CD4-positive, alpha-beta T cell treated with Interleukin-4 for 4 hours (primary cell): Measurements from ENCODE around the gene ATXN7L1.
"Not testable (repeated sequence)": the region's sequence is repeated elsewhere in the genome, so short reads cannot be mapped to it uniquely, and the experiment has no call there.

ENCODE experiments used
- DNase-seq: peaks from one replicate; pipeline ENCODE4 v3.0.0-alpha.2; 2020

ATXN7L1 gene

GRCh38 chr7:105800442-105800841 lies 76.0 kb downstream of the ATXN7L1 start:
- peak; percentile 10 for DNase-seq

GRCh38 chr7:105799677-105800076 lies 76.7 kb downstream of the ATXN7L1 start:
- no peak for DNase-seq

GRCh38 chr7:105799006-105799405 lies 77.4 kb downstream of the ATXN7L1 start:
- no peak for DNase-seq

- no peak for DNase-seq
These were observed 78.7 kb downstream of the ATXN7L1 start for GRCh38 chr7:105797652-105798051.

DNA sequence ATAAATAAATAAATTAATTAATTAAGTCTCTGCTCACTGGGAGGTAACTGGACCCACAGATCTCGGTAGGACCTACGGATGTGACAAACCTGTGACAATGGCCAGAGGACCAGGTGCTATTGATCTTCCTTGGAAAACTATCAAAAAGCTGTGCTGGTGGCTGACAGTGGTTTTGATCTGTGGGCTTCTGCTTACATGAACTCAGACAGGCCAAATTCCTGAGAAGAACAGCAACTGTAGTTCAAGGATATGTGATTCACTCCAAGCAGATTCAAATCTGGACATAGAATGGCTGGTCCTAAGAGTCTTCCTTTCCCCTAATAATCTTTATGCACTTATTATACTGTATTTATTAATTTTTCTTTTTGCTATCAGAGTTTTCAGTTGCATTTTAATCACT lies 80.0 kb downstream of the ATXN7L1 start:
- DNase-seq, result no peak

DNA sequence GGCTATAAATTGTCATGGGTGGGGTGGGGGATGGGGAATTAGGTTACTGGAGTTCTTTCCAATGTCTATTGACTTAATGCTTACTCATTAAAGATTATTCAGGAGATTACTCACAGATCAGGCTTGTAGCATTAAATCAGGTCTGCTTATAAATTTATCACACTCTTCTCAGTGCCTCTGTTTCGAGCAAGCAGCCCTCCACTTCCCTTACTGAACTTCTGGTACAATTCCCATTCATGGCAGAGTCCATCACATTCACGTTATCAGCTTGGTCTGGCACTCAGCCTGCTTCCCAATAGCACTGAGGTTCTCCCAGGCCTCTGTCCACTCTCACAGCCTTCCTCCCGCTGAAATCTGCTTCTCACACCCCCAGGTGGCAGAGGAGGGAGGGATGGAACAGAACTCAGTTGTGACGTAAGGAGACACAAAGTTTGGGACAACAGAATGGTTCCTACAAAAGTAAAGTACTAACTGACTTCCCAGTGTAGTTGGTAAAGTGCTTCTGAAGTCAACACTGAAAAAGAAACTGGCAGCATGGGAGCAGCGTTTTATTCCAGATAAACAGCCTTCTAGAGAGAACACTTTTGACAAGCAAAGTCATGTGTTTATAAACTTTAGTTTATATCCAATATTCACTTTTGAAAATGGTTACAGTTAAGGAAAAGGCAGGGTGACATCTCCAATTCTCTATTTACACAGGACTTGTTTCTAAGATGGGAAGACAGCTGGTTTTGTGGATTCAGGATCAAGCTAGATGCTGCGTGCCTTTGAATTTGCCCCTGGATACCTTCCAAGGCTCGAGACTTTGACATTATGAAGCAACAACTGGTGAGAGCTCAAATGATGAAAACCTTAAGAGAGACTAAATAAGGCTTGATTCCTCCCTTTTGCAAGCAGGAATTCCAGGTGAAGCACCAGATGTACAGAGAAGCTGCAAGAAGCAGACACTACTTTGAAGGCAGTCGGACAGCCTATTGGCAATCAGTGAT lies 81.4 kb downstream of the ATXN7L1 start:
- no peak for DNase-seq

- DNase-seq, result peak; percentile 27
These were observed 83.7 kb downstream of the ATXN7L1 start for GRCh38 chr7:105792488-105793370.

DNA sequence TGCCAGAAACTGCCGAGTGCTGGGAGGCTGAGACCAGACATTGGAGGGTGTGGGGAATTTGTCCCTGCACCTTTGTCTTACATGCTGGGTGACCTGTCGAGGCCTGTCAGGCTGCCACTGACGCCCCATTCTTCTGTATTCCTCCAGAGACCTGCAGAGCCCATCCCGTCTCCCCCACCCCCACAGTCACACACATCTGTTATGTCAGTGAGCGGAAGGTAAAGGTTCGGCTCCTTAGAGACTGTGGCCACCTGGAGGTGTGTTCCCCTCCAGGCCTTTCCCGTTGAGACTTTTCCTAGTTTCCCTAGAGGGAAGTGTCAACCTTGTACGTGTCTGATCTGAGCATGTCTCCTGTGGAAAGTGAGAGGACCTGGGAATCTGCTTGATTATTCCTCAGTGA lies 84.5 kb downstream of the ATXN7L1 start:
- no peak for DNase-seq

DNA sequence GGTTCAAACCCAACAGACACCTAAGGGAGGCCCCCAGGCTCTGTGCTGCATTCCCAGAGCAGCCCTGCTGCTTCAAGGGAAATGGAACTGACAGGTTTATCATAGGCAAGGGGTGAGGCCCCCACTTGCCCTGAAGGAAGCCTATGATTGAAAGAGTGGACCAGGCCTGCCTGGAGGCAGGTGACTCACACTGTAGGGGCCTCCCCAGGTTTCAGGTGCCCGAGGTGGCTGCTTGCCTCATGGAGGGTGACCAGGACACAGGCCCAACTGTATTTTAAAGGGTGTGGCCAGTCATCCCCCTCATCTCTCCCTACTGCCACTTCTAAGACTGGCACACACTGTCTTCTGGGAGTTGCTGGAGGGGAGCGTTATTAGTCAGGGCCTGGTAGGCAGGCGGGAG lies 85.4 kb downstream of the ATXN7L1 start:
- no peak for DNase-seq

GRCh38 chr7:105790452-105790851 lies 85.9 kb downstream of the ATXN7L1 start:
- not testable (repeated sequence) for DNase-seq

DNA sequence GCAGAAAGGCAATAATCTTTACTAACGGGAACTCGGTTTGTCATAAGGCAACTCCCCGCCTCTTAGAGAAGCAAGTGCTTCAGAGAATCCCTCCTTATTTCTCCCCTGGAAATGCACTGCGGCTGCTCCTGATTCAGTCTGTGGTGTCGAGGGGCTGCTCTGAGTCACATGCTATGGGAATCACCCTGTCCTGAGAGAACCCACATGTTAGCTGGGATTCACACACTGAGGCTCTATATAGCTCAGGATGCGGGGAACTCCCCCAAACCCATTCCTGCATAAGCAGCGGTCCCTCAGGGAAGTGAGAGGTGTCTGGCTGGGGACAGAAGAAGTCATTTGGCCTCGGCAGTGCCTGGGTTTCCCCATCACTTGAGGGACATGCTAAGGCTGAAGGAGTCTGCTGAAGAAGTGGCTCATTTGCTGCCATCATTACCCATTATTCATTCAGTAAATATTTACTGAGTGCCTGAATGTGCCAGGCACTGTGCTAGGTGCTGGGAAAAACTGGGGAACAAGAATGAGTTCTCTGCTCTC lies 87.5 kb downstream of the ATXN7L1 start:
- no peak for DNase-seq

DNA sequence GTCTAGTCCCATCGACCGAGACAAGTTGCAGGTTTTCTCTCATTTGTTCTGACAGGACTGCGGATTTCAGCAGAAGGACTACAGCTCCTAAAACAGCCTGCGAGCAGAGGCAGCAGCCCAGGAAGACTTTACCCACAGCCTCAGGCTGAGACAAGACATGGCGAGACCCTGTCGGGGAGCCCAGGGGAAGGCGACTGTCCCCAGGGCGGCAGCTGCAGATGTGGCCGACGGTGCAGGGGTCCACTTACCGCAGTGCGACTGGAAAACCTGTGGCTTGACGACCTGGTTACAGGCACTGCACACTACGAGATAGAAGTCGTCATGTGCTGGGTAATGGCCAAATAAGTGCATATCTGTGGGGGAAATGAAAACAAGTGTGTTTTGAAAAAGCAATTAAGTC lies 88.0 kb downstream of the ATXN7L1 start:
- DNase-seq, result no peak

- DNase-seq, result no peak
These were observed 88.6 kb downstream of the ATXN7L1 start for GRCh38 chr7:105787793-105788192.

DNA sequence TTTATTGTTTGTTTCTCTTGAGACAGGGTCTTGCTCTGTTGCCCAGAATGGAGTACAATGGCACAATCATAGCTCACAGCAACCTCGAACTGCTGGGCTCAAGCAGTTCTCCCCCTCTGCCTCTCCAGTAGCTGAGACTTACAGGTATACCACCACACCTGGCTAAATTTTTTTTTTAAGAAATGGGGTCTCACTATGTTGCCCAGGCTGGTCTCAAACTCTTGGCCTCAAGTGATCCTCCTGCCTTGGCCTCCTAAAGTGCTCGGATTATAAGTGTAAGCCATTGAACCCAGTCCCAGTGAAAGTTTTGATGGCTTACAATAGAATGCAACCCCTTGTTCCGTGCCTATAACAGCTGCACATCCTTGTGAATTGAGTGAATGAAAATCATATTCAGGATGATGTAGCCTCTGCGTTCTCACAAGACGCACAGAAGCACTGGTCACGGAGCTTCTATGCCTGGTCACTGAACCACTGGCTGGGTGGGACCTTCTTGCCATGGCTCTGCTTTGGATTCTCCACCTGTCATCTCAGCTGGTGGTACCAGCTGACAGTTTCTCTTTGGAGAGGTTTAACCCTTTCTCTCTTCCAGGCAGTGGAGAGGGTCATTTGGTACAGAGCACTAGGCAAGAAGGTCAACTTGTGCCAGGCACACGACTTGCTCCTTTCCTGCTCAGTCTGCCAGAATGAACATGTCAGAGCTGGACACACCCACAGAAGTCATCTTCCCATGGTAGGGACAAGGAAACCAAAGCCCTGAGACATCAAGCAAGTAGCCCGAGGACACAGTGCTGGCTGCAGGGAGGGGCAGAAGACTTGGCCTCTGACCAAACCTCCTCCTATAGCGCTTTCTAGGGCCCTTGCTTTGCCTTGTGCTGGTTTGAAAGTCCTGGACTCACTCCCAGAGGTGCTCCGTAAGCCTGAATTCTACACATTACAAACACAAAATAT lies 89.6 kb downstream of the ATXN7L1 start:
- DNase-seq, result no peak

DNA sequence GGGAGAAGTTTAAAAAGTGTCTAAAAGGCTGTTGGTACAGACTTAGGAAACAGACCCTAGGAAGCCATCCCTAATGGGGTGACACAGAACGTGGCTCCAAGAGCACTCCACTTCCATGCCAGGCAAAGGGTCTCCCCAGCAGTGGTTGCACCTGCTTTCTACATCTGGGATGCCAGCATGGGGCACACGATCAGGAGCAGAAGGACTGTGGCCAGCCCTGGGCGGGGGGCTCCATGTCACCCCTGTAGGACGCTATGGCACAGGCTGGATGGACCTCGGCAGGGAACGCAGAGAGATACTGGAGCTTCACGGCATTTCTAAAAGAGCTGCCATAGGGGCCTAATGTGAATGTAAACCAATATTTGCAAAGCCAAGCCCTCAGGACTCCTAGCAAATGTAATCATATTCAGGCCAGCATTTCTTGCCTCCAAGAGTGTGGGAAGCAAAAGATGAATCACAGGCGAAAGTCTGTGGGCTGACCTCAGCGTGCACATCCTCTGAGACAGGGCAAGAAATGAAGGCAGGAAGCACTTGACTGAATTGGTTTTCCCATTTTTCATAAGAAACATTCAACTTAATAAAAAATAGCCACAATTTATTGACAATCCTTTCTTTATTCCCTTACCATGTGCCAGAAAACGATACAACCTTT lies 93.9 kb downstream of the ATXN7L1 start:
- DNase-seq, result no peak

- DNase-seq, result no peak
These were observed 96.3 kb downstream of the ATXN7L1 start for GRCh38 chr7:105779856-105780780.

DNA sequence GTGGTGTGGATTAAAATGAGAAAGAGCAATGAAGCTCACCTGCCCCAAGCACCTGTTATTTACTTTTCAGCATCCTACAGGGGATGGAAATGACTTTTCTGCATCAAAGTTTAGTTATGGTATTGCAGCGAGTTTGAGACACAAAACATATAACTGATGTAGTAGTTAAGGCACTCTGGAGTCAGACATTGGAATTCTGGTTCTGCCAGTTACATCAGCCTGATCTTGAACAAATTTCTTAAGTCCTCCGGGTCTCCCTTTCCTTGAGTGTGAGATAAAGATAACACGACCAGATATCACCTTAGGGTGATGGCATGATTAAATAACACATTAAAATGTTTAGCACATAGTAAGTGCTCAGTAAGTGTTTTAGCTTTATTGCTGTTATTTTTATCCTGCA lies 97.4 kb downstream of the ATXN7L1 start:
- DNase-seq, result no peak

DNA sequence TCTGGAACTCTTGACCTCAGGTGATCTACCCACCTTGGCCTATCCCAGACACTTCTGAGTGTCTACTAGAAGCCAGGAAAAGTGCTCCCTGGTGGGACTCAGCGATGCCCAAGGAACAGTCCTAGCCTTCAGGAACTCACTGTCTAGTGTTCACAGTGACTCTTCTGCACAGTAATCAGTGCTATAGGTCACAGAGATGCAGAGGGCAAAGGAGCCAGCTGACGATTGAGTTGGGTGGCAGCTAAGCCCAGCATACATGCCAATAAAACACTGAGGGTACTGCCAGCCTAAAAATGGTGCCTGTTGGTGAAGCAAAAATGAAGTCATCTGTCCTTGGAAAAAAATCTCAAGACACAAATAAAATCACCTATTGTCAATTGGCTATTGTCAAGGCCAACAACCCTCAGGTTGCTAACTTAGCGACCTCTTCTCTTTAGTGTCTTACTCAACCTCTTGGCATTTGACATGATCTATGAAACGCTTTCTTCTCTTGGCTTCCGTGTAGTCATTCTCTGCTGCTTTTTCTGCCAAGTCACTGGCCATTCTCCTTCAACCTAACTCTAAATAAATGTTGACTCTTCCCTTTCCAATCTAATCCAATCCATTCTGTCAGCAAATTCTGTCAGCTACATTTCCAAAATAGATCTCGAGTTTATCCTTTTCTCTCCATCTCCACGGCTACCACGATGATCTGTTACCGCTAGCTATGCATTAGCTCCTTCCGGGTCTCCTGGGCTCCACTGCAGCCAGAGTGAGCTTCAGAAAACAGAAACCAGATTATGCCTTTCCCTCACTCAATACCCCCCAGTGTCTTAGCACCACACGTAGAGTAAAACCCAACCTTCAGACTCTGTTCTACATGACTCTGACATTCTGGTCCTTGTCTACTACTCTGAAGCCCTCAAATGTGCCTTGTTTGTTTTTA lies 99.2 kb downstream of the ATXN7L1 start:
- no peak for DNase-seq

DNA sequence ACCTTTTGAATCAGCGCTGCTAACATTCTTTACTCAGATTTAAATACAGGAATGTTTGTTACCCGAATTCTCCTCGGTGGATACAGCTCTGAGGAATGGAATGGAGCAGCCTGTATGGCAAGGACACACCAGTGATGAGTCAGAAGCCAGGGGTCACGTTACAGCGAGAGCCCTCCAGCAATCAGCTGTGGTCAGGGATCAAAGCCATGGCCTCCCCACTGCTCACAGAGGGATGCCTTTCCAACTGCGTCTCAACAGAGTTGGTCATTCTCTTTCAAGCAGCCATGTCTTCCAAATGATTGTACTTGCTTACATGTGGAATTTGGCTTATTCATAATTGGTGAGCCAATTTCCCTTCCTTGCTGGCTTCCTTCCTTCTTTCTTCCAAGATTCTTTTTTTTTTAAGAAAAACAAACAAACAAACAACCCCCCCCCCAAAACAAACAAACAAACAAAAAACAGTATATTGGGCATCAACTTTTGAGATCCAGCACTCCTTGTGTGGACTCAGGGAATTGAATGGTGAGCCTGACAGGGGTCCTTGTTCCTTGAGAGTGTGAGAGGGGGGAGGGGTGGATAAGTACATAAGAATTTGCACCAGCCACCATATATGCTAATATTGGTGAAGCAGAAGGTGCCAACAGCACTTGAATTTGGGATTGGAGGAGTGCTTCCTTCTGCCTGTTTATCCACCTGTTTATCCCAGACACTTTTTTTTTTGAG lies 100.2 kb downstream of the ATXN7L1 start:
- no peak for DNase-seq
